Common myeloid progenitor, CD34-positive (primary cell): ENCODE measurements around the gene SLC5A4.

ENCODE experiments used
- CTCF ChIA-PET: fragments of 350-600 bp; sonication (Branson Sonifier 250); formaldehyde crosslinking; loops from one replicate; lab custom pipeline; 2021; ENCODE audit warnings: antibody characterized with exemption; lab: Charles Lee
- POLR2A ChIA-PET: fragments of 350-600 bp; sonication (Branson Sonifier 250); formaldehyde crosslinking; loops from one replicate; lab custom pipeline; 2021; ENCODE audit warnings: antibody characterized with exemption; lab: Charles Lee
- DNase-seq, 3 donors: peaks; one replicate each; pipeline versions ENCODE4 v3.0.0 to v3.0.0-alpha.2; 2013
- H3K27ac ChIP-seq, 2 experiments: 1 replicate in 1 of 2; 2 replicates in 1 of 2; pipeline ENCODE4 v1.7.0; 2013; ENCODE audit warnings: inconsistent platforms in 2 of 2, low read length in 2 of 2, mild to moderate bottlenecking in 2 of 2, low read depth in 1 of 2, moderate library complexity in 1 of 2; ENCODE audit not compliant: severe bottlenecking in 2 of 2, insufficient read depth in 1 of 2, poor library complexity in 1 of 2
- H3K27me3 ChIP-seq, 5 experiments: replicated peaks in 2 of 5; 1 replicate in 3 of 5; 2 replicates in 2 of 5; pipeline versions ENCODE4 v1.6.1 to v1.7.0; 2013; ENCODE audit warnings: low read length in 4 of 5, mild to moderate bottlenecking in 2 of 5, moderate library complexity in 2 of 5, inconsistent platforms in 1 of 5; ENCODE audit not compliant: insufficient read depth in 5 of 5, control insufficient read depth in 4 of 5
- H3K36me3 ChIP-seq, 4 experiments: 1 replicate in 2 of 4; 2 replicates in 2 of 4; pipeline versions ENCODE4 v1.6.1 to v1.7.0; 2013; ENCODE audit warnings: low read length in 3 of 4, control low read depth in 1 of 4, mild to moderate bottlenecking in 1 of 4; ENCODE audit not compliant: control insufficient read depth in 4 of 4, insufficient read depth in 4 of 4
- H3K4me1 ChIP-seq, 4 experiments: 1 replicate in 3 of 4; 2 replicates in 1 of 4; pipeline versions ENCODE4 v1.6.1 to v1.7.1; 2013; ENCODE audit warnings: low read length in 3 of 4, mild to moderate bottlenecking in 3 of 4, control low read depth in 1 of 4, inconsistent platforms in 1 of 4, moderate library complexity in 1 of 4; ENCODE audit not compliant: control insufficient read depth in 4 of 4, insufficient read depth in 4 of 4; ENCODE audit errors: control extremely low read depth in 1 of 4
- H3K4me3 ChIP-seq, 7 experiments: 1 replicate in 4 of 7; 2 replicates in 3 of 7; pipeline versions ENCODE4 v1.5.1 to v1.7.0; 2013; ENCODE audit warnings: mild to moderate bottlenecking in 7 of 7, low read length in 6 of 7, moderate library complexity in 6 of 7, inconsistent platforms in 2 of 7, low read depth in 2 of 7, control low read depth in 1 of 7; ENCODE audit not compliant: insufficient read depth in 4 of 7, control insufficient read depth in 1 of 7; ENCODE audit errors: extremely low read depth in 1 of 7
- H3K9me3 ChIP-seq, 5 experiments: 1 replicate in 4 of 5; 2 replicates in 1 of 5; pipeline versions ENCODE4 v1.6.1 to v1.7.1; 2013; ENCODE audit warnings: low read length in 4 of 5, mild to moderate bottlenecking in 2 of 5, inconsistent platforms in 1 of 5, low read depth in 1 of 5, moderate library complexity in 1 of 5; ENCODE audit not compliant: control insufficient read depth in 4 of 5, insufficient read depth in 2 of 5; ENCODE audit errors: control extremely low read depth in 1 of 5
- WGBS: methylation state at CpG from one replicate; pipeline ENCODE4 v1.1.5; 2013; ENCODE audit not compliant: insufficient coverage; 5-methylcytosine and 5-hydroxymethylcytosine counted together

SLC5A4 gene

GRCh38 chr22:32205974-32206773 lies 49.0 kb downstream of the SLC5A4 start:
- ChIA-PET POLR2A (no interaction called here), CTCF (no interaction called here)
- H3K4me1 ChIP-seq = peaks cover 0 to 17% (median 16%) of the 10 kb centered on the region in 4 experiments
- H3K4me3 ChIP-seq = peak overlapping the region in 1 of 7 experiments; percentile 16
- no peak overlapping the region for H3K27ac ChIP-seq
- peaks cover 0 to 40% (median 6%) of the 10 kb centered on the region in 5 experiments for H3K27me3 ChIP-seq
- 86% methylated on average over 24 of the region's 30 CpGs for WGBS
- no peaks in the 10 kb centered on the region for H3K36me3 ChIP-seq
- no peaks in the 10 kb centered on the region for H3K9me3 ChIP-seq
- DNase-seq = peak in 1 of 3 donors; percentile 8

DNA sequence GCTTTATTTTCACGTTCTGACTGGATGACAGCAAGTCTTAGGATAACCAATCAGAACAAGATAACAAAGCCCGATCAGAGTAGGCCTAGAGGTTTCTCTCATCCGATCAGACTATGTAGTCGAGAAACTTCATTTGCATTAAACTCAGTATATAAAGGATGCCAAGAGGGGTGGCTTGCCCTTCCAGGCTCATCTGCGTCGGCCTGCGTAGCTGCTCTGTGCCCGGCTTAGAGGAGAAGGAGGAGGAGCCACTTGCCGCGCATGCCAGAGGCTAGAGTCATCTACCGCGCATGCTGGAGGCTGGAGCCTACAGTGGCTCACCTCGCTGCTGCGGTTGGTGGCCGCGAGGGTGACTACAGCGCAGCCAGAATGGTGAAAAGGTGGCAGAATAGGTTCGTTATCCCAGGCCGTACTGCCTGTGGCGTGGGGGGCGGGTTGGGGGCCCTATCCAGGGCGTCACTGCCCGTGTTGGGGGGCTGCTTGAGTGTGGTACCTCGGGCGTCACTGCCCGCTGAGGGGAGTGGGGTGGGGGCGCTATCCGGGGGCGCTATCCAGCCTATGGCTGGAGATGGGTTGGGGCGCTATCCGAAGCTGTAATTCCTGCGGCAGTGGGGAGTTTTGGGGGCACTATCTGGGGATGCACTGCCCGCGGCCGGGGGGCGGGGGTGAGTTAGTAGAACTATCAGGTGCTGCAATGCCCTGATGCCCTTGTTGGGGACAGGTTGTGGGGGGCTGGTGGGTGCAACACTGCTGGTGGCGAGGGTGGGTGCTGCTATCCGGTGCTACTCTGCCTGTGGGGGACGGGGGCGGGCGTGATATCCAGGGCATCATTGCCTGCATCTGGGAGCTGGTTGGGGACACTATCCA lies 50.1 kb downstream of the SLC5A4 start, which contains the start of gene RFPL2:
Gene RFPL2, minus strand, starts transcription at position 218 of the 867 bp plus-strand sequence. CDS start 2,622 bp downstream, outside the sequence.
- H3K4me3 ChIP-seq = peak within 1 kb of the TSS in 2 of 7 experiments; percentile 4 to 52
- no peak within 1 kb of the TSS for H3K27ac ChIP-seq
- no peaks in the 10 kb centered on the region for H3K36me3 ChIP-seq
- peaks cover 0 to 17% (median 16%) of the 10 kb centered on the region in 4 experiments for H3K4me1 ChIP-seq
- H3K27me3 ChIP-seq = peaks cover 0 to 40% (median 6%) of the 10 kb centered on the region in 5 experiments
- WGBS = 72% methylated on average over 23 of the region's 41 CpGs
- no peaks in the 10 kb centered on the region for H3K9me3 ChIP-seq
- ChIA-PET CTCF (no interaction called here), POLR2A (no interaction called here)
- DNase-seq = peak in 2 of 3 donors; percentile 27 to 43

DNA sequence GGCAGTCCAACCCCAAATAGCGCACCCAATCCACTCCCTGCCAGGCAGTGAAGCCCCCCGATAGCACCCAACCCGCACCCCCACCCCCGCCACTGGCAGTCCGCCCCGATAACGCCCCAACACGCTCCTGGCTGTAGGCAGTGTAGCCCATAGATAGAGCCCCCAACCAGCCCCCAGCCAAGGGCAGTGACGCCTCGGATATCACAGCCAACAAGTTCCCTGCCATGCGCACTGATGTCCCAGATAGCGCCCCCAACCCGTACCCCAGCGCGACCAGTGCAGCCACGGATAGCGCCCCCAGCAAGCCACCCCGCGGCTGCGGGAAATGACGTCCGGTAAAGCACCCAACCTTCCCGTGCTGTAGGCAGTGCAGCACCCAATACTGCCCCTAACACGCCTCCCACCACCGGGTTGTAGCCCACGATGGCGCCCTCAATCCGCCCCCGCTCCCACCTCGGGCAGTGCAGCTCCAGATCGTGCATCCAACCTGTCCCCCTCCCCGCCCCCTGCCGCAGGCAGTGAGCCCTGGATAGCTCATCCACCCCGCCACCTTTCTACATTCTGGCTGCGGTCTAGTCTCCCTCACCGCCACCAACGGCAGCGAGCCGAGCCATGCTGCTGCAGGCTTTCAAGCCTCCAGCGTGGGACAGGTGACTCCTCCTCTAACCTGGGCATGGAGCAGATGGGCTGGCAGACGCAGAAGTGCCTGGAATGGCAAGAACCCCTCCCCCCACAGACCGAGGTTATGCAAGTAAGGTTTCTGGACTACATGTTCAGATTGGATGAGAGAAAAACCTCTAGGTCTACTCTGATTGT lies 50.9 kb downstream of the SLC5A4 start:
- DNase-seq = peak in 2 of 3 donors; percentile 23 to 29
- Histone ChIP-seq H3K4me3 (peak overlapping the region in 2 of 7 experiments; percentile 4 to 52), H3K36me3 (no peaks in the 10 kb centered on the region), H3K27me3 (peaks cover 0 to 40% (median 6%) of the 10 kb centered on the region in 5 experiments), H3K4me1 (peaks cover 0 to 17% (median 16%) of the 10 kb centered on the region in 4 experiments), H3K27ac (no peak overlapping the region), H3K9me3 (no peaks in the 10 kb centered on the region)
- WGBS = 69% methylated on average over 26 of the region's 42 CpGs
- ChIA-PET CTCF (no interaction called here), POLR2A (no interaction called here)

DNA sequence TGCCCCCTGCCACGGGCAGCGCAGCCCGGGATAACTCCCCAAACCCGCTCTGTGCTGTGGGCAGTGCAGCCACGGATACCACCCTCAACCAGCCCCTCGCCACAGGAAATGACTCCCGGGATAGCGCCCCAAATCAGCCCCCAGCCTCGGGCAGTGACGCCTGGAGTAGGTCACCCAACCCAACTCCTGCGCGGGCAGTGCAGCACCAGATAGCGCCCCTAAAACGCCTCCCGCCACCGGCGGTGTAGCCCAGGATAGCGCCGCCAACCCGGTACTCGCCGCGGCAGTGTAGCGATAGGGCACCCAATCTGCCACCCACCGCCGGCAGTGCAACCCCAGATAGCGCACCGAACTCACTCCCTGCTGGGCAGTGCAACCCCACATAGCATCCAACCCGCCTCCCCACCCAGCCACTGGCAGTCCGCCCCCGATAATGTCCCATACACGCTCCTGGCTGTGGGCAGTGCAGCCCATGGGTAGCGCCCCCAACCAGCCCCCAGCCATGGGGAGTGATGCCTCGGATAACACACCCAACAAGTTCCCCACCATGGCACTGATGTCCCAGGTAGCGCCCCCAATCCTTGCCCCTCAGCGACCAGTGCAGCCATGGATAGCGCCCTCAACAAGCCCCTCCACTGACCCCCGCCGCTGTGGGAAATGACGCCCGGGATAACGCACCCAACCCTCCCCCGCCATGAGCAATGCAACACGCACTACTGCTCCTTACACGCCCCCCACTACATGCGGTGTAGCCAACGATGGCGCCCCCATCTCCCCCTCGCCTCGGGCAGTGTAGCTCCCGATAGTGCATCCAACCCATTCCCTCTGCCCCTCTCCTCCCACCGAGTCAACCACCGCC lies 51.7 kb downstream of the SLC5A4 start:
- Histone ChIP-seq H3K36me3 (no peaks in the 10 kb centered on the region), H3K27me3 (peaks cover 0 to 40% (median 6%) of the 10 kb centered on the region in 5 experiments), H3K4me1 (peaks cover 0 to 17% (median 16%) of the 10 kb centered on the region in 4 experiments), H3K27ac (no peak overlapping the region), H3K4me3 (peak overlapping the region in 5 of 7 experiments; percentile 27 to 63 (median 56)), H3K9me3 (no peaks in the 10 kb centered on the region)
- peak in 2 of 3 donors; percentile 29 to 37 for DNase-seq
- ChIA-PET CTCF (interaction anchor here (1.1 kb wide), 1 partner anchor 25 kb away, joined by 4 read pairs; no protein-coding TSS in a partner anchor), POLR2A (no interaction called here)
- WGBS = 54% methylated on average over 34 of the region's 53 CpGs

GRCh38 chr22:32202539-32203180 lies 52.5 kb downstream of the SLC5A4 start:
- Histone ChIP-seq H3K36me3 (no peaks in the 10 kb centered on the region), H3K27ac (no peak overlapping the region), H3K4me1 (peaks cover 0 to 17% (median 16%) of the 10 kb centered on the region in 4 experiments), H3K27me3 (peaks cover 0 to 40% (median 6%) of the 10 kb centered on the region in 5 experiments), H3K9me3 (no peaks in the 10 kb centered on the region), H3K4me3 (peak overlapping the region in 5 of 7 experiments; percentile 27 to 63 (median 56))
- peak in 2 of 3 donors; percentile 52 to 54 for DNase-seq
- WGBS = 9% methylated on average over 27 of the region's 29 CpGs
- ChIA-PET CTCF (interaction anchor here (0.6 to 1.1 kb wide), 6 partner anchors 8 to 949 kb away, joined by 3 to 4 read pairs (median 3); no protein-coding TSS in a partner anchor), POLR2A (no interaction called here)
